Lung (tissue), 12 donors: ENCODE data around the gene ACSS3. TPM values are rescaled to one million over a fixed set of nuclear protein-coding genes. Genes with fewer than 3 reads are reported as not detected.

Experiments
- ATAC-seq: fragments of 200-7000 bp; cut with Tn5 transposase; one replicate; pipeline ENCODE4 v1.9.1; 2020; ENCODE audit warnings: moderate number of reproducible peaks; ENCODE audit not compliant: insufficient read depth, low FRiP score
- DNase-seq, 3 donors: peaks; one replicate each; pipeline ENCODE4 v3.0.0-alpha.2; 2013 to 2017
- H3K27ac ChIP-seq, 2 donors: one replicate each; pipeline ENCODE4 v1.5.1; 2013; ENCODE audit warnings: mild to moderate bottlenecking in 2 of 2, moderate library complexity in 2 of 2, control low read depth in 1 of 2, inconsistent platforms in 1 of 2, low read depth in 1 of 2, low read length in 1 of 2
- H3K27me3 ChIP-seq, 3 donors: one replicate each; pipeline ENCODE4 v1.5.1; 2013; ENCODE audit warnings: low read length in 2 of 3; ENCODE audit not compliant: control insufficient read depth in 3 of 3, insufficient read depth in 3 of 3
- H3K36me3 ChIP-seq, 4 donors: one replicate each; pipeline ENCODE4 v1.5.1; 2013; ENCODE audit warnings: low read length in 4 of 4, mild to moderate bottlenecking in 1 of 4, moderate library complexity in 1 of 4; ENCODE audit not compliant: control insufficient read depth in 4 of 4, insufficient read depth in 4 of 4
- H3K4me1 ChIP-seq, 5 donors: one replicate each; pipeline ENCODE4 v1.5.1; 2013; ENCODE audit warnings: low read length in 5 of 5, mild to moderate bottlenecking in 2 of 5, moderate library complexity in 1 of 5; ENCODE audit not compliant: control insufficient read depth in 5 of 5, insufficient read depth in 5 of 5
- H3K4me3 ChIP-seq: one replicate; pipeline ENCODE4 v1.5.1; 2013; ENCODE audit warnings: mild to moderate bottlenecking, control low read depth, moderate library complexity
- H3K9ac ChIP-seq, 2 donors: one replicate each; pipeline ENCODE4 v1.5.1; 2013; ENCODE audit warnings: low read length in 2 of 2, control low read depth in 1 of 2; ENCODE audit not compliant: insufficient read depth in 1 of 2
- H3K9me3 ChIP-seq, 4 donors: one replicate each; pipeline ENCODE4 v1.5.1; 2013; ENCODE audit warnings: low read length in 3 of 4, mild to moderate bottlenecking in 1 of 4, moderate library complexity in 1 of 4; ENCODE audit not compliant: control insufficient read depth in 4 of 4, insufficient read depth in 3 of 4
- CTCF ChIP-seq: IDR thresholded peaks from 2 replicates; pipeline ENCODE4 v1.5.1; 2012; ENCODE audit warnings: mild to moderate bottlenecking; ENCODE audit errors: control extremely low read depth, extremely low read depth
- WGBS, 2 donors: extraction: QIAGEN DNeasy Blood & Tissue Kit; methylation state at CpG; one replicate each; pipeline ENCODE4 v1.1.7; 2013; 5-methylcytosine and 5-hydroxymethylcytosine counted together
- polyA plus RNA-seq, 2 donors: library from polyadenylated mRNA; stranded (reverse); fragments of 200-250 nt; gene quantifications; one replicate each; pipeline ENCODE4 v1.2.1, GENCODE V29; 2013
- total RNA-seq, 2 donors: library from RNA; depleted of rRNA in 1 of 2; stranded (reverse); fragments of >200 nt in 1 of 2; gene quantifications; one replicate each; pipeline ENCODE4 v1.2.1, GENCODE V29; 2014 to 2021
- donor health status: control.
- donor health status: control.
- donor health status: Bipolar disorder and iron deficiency.
- donor health status: healthy.
- donor health status: DM: yes; HTN: yes; CAD: no.

Gene ACSS3
- total and polyA plus RNA-seq, 4 donors: 5.3 to 85.5 (median 15.8) TPM

DNA sequence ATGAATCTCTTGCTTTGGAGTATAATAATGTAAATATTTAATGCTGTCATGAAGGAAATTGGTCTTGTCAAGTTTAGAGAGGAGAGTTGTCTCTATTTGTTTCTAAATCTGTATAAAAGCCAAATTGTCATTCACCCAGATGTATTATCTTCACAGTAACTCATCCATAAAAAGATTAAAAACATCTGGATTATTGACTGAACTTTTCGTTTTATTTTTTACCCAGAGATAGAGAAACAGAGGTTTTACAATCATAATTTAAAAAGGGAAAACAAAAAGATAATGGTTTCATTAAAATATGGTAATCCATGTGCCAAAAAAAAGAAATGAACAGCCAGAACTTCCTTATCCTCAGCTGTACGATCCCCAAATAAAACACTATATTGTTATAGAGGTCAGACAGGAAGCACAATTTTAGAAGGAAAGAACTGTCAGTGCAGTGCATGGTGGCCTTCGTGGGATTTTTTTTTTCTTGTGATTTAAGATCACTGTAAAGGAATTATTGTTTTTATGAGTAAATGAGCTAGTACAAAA, 125.9 kb downstream of the ACSS3 start:
- H3K4me1 ChIP-seq: peaks cover 0 to 16% (median 3%) of the 10 kb centered on the region in 5 donors
- 41 to 42% methylated on average over 3 of the region's 3 CpGs for WGBS, 2 donors
- no peak for TF ChIP-seq CTCF
- ATAC-seq: no peak
- H3K27ac ChIP-seq: no peak overlapping the region
- peak in 1 of 3 donors; percentile 25 for DNase-seq
- no peaks in the 10 kb centered on the region for H3K27me3 ChIP-seq
- no peaks in the 10 kb centered on the region for H3K9me3 ChIP-seq
- H3K36me3 ChIP-seq: peaks cover 2 to 6% (median 3%) of the 10 kb centered on the region in 4 donors
- no peak overlapping the region for H3K4me3 ChIP-seq
- no peak overlapping the region for H3K9ac ChIP-seq

DNA sequence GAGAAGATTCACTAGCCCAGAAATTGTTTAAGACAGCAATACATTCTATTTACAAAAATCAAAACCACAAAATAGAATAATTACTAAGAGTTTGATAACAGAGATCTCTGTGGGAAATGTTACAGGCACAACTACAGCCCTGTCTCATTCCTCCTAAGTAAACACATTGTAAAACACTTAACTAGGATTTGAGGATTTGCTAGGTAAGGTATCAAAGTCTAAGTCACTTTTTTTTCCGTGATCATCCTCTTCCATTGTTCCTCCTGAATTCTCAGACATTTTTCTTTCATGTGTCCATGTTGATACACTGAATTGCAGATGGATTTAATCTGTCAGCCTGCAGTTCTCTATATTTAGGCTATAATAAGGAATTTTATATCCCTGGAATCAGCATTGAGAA, 127.5 kb downstream of the ACSS3 start:
- ATAC-seq: no peak
- H3K4me3 ChIP-seq: no peak overlapping the region
- no peak for DNase-seq
- H3K27me3 ChIP-seq: no peaks in the 10 kb centered on the region
- peaks cover 0 to 16% (median 3%) of the 10 kb centered on the region in 5 donors for H3K4me1 ChIP-seq
- H3K9ac ChIP-seq: no peak overlapping the region
- H3K9me3 ChIP-seq: no peaks in the 10 kb centered on the region
- 76 to 92% methylated on average over 1 of the region's 1 CpG for WGBS, 2 donors
- peaks cover 0 to 2% (median 1%) of the 10 kb centered on the region in 4 donors for H3K36me3 ChIP-seq
- H3K27ac ChIP-seq: no peak overlapping the region
- TF ChIP-seq CTCF: no peak

GRCh38 chr12:81206429-81206828, 128.6 kb downstream of the ACSS3 start:
- Histone ChIP-seq H3K27me3 (no peaks in the 10 kb centered on the region), H3K36me3 (peaks cover 0 to 2% (median 0%) of the 10 kb centered on the region in 4 donors), H3K4me1 (peaks cover 0 to 16% (median 3%) of the 10 kb centered on the region in 5 donors), H3K9ac (no peak overlapping the region), H3K9me3 (no peaks in the 10 kb centered on the region), H3K4me3 (no peak overlapping the region), H3K27ac (no peak overlapping the region)
- ATAC-seq: no peak
- 67 to 73% methylated on average over 2 of the region's 2 CpGs for WGBS, 2 donors
- no peak for TF ChIP-seq CTCF
- DNase-seq: peak in 2 of 3 donors; percentile 43 to 56

DNA sequence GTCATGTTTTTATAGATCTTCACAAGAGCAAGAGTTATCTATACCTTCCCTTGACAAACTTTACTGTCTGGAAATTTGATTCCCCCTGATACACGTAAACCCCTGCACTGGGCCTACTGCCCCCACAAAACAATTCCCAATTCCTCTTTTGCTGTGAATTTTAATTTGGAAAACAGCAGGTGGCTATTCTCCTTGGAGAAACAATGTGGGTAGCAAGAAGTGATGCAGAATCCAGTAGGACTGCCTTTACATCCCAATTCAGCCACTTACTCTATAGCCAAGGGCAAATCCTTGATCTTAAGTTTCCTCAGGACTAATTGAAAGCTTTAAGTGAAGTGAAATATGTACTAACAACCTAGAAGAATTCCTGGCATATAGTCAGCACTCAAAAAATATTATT, 129.3 kb downstream of the ACSS3 start:
- Histone ChIP-seq H3K36me3 (peaks cover 0 to 2% (median 1%) of the 10 kb centered on the region in 4 donors), H3K4me1 (peaks cover 0 to 16% (median 3%) of the 10 kb centered on the region in 5 donors), H3K9ac (no peak overlapping the region), H3K9me3 (no peaks in the 10 kb centered on the region), H3K4me3 (no peak overlapping the region), H3K27me3 (no peaks in the 10 kb centered on the region), H3K27ac (no peak overlapping the region)
- ATAC-seq: no peak
- WGBS, 2 donors: 91 to 97% methylated on average over 1 of the region's 1 CpG
- no peak for DNase-seq
- TF ChIP-seq CTCF: no peak
